ENCODE measurements around the gene LDHD.

- no peak for TF ChIP-seq CTCF (IDR thresholded peaks at IDR 0.05; ENCODE audit: low read length)
- no peak for TF ChIP-seq EZH2phosphoT487 (IDR thresholded peaks at IDR 0.05; ENCODE audit: low read length)
- no peak for TF ChIP-seq EZH2 (optimal IDR thresholded peaks at IDR 0.05; ENCODE audit: low read depth, low read length)
Observed at GRCh38 chr16:75075688-75076268, 40.8 kb downstream of the LDHD start.

Measured in MM.1S (cell line).